Lower lobe of right lung (tissue), 2 donors: ENCODE results near the gene LRRC25. TPM values are rescaled to one million over a fixed set of nuclear protein-coding genes. Genes with fewer than 3 reads are reported as not detected.
A peak's percentile ranks its signal among the peaks of the same experiment; 100 is the strongest.
"Not testable (repeated sequence)": the region's sequence is repeated elsewhere in the genome, so short reads cannot be mapped to it uniquely, and the experiment has no call there.

Source experiments
- ATAC-seq, 2 donors: fragments of 200-7000 bp; cut with Tn5 transposase; one replicate each; pipeline ENCODE4 v1.9.1; 2020 to 2022; ENCODE audit warnings: mild to moderate bottlenecking in 2 of 2, moderate library complexity in 2 of 2
- DNase-seq: peaks from one replicate; pipeline ENCODE4 v3.0.0-alpha.2; 2020
- H3K27ac ChIP-seq: fragments of 200-600 bp; one replicate; pipeline ENCODE4 v1.8.0; 2022
- H3K27me3 ChIP-seq: fragments of 200-600 bp; one replicate; pipeline ENCODE4 v1.8.0; 2022; ENCODE audit warnings: low read depth
- H3K36me3 ChIP-seq: fragments of 200-600 bp; one replicate; pipeline ENCODE4 v1.8.0; 2022; ENCODE audit warnings: mild to moderate bottlenecking
- H3K4me1 ChIP-seq: fragments of 200-600 bp; one replicate; pipeline ENCODE4 v1.8.0; 2022
- H3K4me3 ChIP-seq: fragments of 200-600 bp; one replicate; pipeline ENCODE4 v1.8.0; 2022; ENCODE audit warnings: mild to moderate bottlenecking
- H3K9me3 ChIP-seq: fragments of 200-600 bp; one replicate; pipeline ENCODE4 v1.8.0; 2022
- intact Hi-C: fragments of 100-400 bp; cut with DNase I; formaldehyde crosslinking; loops from one replicate; pipeline ENCODE4 v1.11.0; 2022
- total RNA-seq: library from RNA; stranded (reverse); fragmentation: NEBNext Ultra II Directional; extraction: Animal tissue kit (Norgen Biotek cat#: 25700); gene quantifications from one replicate; pipeline ENCODE4 v1.2.1, GENCODE V29; 2021
- TF ChIP-seq, protein P1 (sequence below): fragments of 200-600 bp; IDR thresholded peaks from one replicate; pipeline ENCODE4 v1.8.0; 2022; ENCODE audit warnings: antibody characterized with exemption, mild to moderate bottlenecking
- donor health status: DM: no; HTN: yes; CAD: no; lungs with severe emphysema.

Gene LRRC25
- total RNA-seq, 1 donor from 2014 or later = 35.4 TPM

DNA sequence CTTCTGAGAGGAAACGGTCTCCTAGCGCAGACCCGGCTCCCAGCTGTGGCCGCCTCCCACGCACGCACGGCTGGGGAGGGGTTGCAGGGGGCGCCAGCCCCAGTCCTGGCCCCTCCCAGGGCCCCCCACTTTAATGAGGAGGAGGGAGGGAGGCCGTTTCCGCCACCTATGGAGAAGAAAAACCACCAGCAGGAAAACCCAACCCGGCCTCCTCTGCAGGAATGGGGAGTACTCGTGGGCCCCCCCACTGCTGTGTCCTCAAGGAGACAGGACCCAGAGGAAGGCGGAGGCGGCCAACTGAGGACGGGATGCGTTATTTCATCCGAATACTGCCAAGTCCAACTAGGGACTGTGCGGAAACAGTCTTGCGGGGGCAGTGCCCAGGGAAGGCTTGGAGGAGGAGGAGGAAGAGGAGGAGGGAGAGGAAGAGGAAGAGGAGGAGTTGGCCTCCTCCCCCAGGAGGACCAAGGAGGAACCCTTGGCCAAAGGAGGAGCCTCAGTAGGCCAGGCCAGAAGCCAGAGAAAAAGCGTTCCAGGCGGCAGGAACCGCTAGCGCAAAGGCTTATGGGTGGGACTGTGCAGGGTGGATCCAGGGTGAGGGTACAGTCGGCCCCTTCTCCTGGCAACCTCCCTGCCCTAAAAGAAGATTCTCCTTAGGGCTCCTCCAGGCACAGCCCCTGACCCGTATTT lies 17.9 kb upstream of the LRRC25 start:
- Histone ChIP-seq H3K27me3 (no peaks in the 10 kb centered on the region), H3K27ac (peak overlapping the region; percentile 97), H3K4me3 (peak overlapping the region; percentile 80), H3K36me3 (no peaks in the 10 kb centered on the region), H3K4me1 (peaks cover 55% of the 10 kb centered on the region), H3K9me3 (no peaks in the 10 kb centered on the region)
- ATAC-seq (peak; percentile 1 to 6), DNase-seq (peak; percentile 79)
- intact Hi-C loops = no loop called here
- TF ChIP-seq, protein P1, sequence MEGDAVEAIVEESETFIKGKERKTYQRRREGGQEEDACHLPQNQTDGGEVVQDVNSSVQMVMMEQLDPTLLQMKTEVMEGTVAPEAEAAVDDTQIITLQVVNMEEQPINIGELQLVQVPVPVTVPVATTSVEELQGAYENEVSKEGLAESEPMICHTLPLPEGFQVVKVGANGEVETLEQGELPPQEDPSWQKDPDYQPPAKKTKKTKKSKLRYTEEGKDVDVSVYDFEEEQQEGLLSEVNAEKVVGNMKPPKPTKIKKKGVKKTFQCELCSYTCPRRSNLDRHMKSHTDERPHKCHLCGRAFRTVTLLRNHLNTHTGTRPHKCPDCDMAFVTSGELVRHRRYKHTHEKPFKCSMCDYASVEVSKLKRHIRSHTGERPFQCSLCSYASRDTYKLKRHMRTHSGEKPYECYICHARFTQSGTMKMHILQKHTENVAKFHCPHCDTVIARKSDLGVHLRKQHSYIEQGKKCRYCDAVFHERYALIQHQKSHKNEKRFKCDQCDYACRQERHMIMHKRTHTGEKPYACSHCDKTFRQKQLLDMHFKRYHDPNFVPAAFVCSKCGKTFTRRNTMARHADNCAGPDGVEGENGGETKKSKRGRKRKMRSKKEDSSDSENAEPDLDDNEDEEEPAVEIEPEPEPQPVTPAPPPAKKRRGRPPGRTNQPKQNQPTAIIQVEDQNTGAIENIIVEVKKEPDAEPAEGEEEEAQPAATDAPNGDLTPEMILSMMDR = no peak

DNA sequence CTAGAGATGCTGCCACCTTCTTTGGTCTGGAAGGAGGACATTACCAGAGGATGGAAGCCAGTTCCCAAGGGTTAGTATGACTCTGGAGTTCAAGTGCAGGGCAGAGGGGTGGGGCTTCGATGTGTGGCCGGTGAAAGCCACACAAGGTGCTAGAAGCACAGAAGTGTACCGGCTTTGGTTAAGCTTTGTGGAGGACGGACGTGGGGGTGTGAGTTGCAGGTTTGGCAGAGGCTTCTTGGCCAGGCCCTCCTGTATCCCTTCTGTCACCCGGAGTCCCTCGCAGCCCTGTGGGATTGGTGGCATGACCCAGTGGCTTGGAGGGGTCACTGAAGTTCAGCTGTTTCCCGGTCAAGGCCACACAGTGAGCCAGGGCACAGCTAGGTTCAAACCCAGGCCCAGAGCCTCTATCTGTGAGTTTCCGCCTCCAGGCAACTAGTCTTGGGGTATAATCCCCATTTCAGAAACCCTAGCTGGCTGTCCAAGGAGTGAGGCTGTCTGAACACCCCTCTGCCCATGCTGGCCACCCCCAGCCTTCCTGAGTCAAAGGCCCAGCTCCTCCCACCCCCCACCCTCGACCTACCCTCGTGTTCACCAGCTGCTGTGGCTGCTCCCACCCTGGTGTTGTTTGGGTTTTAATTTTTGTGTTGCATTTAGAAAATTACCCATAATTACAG lies 17.2 kb upstream of the LRRC25 start:
- no peaks in the 10 kb centered on the region for H3K36me3 ChIP-seq
- no peaks in the 10 kb centered on the region for H3K27me3 ChIP-seq
- H3K4me3 ChIP-seq = peak overlapping the region; percentile 80
- H3K4me1 ChIP-seq = peaks cover 51% of the 10 kb centered on the region
- TF ChIP-seq, protein P1 = no peak
- ATAC-seq (no peak), DNase-seq (peak; percentile 51)
- intact Hi-C loops = no loop called here
- H3K27ac ChIP-seq = peak overlapping the region; percentile 97
- no peaks in the 10 kb centered on the region for H3K9me3 ChIP-seq

DNA sequence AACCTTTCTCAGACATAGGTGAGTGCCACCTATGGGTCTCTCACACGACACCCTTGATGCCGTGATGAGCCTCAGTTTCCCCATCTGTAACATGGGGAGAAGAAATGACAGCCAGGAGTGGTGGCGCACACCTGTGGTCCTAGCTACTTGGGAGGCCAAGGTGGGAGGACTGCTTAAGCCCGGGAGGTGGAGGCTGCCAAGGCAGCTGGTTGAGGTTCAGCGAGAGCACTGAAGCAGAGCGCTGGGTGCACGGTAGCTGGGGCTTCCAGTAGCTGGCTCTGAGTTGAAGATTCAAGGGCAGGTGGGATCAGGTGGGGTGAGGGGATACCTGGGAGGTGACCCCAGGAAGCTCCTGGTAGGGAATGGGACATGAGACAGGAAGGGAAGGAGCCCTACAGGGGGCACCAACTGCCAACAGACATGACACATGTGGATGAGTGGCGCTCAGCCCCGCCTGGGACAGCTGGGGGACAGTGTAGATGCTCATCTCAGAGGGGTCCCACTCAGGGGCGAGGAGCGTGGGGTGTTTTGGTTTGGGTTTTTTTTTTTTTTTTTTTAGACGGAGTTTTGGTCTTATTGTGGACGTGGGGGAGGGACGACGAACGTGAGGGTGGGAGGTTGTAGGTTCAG lies 15.3 kb upstream of the LRRC25 start:
- DNase-seq (peak; percentile 35), ATAC-seq (no peak)
- Histone ChIP-seq H3K4me1 (peaks cover 38% of the 10 kb centered on the region), H3K4me3 (no peak overlapping the region), H3K27me3 (no peaks in the 10 kb centered on the region), H3K9me3 (no peaks in the 10 kb centered on the region), H3K36me3 (no peaks in the 10 kb centered on the region), H3K27ac (no peak overlapping the region)
- intact Hi-C loops = no loop called here
- TF ChIP-seq, protein P1 = no peak

DNA sequence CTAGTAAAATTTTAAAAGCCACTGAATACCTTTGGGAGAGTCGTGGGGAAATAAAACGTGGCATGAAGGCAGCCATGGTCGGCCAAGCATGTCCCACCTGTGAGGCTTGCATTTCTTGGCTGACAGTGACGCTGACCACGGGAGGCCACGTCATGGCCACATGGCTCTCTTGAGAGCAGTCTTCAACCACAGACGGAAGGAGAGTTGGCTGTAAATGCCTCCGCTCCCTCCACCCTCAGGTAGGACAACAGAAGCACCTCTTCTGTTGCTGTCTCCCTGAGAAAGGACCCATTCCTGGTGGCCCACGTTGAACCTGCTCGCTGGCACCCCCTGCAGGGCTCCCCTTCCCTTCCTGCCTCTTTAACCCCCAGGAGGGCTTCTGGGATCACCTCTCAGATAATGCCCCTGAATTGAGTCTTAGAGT lies 10.6 kb upstream of the LRRC25 start:
- no peaks in the 10 kb centered on the region for H3K4me1 ChIP-seq
- no peaks in the 10 kb centered on the region for H3K36me3 ChIP-seq
- H3K9me3 ChIP-seq = no peaks in the 10 kb centered on the region
- peak; percentile 60 to 71 for ATAC-seq
- H3K27ac ChIP-seq = no peak overlapping the region
- intact Hi-C loops = no loop called here
- DNase-seq = peak; percentile 75
- no peaks in the 10 kb centered on the region for H3K27me3 ChIP-seq
- TF ChIP-seq, protein P1 = peak; percentile 57
- no peak overlapping the region for H3K4me3 ChIP-seq

DNA sequence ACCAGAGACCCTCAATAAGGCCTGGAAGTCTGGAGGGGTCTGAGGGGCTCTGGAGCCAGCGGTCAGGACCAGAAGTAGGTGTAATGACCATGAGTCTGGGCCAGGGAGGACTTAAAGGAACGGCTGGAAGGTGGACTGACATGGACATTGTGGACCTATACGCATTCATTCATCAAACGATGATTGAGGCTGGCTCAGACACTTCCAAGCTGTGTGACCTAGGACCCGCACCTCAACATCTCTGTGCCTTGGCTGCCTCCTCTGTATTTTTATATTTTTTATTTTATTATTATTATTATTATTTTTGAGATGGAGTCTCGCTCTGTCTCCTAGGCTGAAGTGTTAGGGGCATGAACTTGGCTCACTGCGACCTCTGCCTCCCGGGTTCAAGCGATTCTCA lies 9.3 kb upstream of the LRRC25 start:
- H3K4me1 ChIP-seq = no peaks in the 10 kb centered on the region
- no peaks in the 10 kb centered on the region for H3K36me3 ChIP-seq
- no peak for DNase-seq
- no peak overlapping the region for H3K27ac ChIP-seq
- TF ChIP-seq, protein P1 = no peak
- intact Hi-C loops = no loop called here
- no peak for ATAC-seq
- no peaks in the 10 kb centered on the region for H3K27me3 ChIP-seq
- H3K9me3 ChIP-seq = no peaks in the 10 kb centered on the region
- no peak overlapping the region for H3K4me3 ChIP-seq

DNA sequence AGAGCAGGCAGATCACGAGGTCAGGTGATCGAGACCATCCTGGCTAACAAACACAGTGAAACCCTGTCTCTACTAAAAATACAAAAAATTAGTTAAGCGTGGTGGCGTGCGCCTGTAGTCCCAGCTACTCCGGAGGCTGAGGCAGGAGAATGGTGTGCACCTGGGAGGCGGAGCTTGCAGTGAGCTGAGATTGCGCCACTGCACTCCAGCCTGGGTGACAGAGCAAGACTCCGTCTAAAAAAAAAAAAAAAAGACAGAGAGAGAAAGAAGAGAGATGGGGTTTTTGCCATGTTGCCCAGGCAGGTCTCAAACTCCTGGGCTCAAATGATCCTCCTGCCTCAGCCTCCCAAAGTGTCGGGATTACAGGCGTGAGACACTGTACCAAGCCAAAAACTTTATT lies 8.3 kb upstream of the LRRC25 start:
- DNase-seq, H3K4me1 ChIP-seq, H3K4me3 ChIP-seq, H3K36me3 ChIP-seq, intact Hi-C loops, H3K9me3 ChIP-seq, ATAC-seq, H3K27me3 ChIP-seq, H3K27ac ChIP-seq: not testable (repeated sequence)

DNA sequence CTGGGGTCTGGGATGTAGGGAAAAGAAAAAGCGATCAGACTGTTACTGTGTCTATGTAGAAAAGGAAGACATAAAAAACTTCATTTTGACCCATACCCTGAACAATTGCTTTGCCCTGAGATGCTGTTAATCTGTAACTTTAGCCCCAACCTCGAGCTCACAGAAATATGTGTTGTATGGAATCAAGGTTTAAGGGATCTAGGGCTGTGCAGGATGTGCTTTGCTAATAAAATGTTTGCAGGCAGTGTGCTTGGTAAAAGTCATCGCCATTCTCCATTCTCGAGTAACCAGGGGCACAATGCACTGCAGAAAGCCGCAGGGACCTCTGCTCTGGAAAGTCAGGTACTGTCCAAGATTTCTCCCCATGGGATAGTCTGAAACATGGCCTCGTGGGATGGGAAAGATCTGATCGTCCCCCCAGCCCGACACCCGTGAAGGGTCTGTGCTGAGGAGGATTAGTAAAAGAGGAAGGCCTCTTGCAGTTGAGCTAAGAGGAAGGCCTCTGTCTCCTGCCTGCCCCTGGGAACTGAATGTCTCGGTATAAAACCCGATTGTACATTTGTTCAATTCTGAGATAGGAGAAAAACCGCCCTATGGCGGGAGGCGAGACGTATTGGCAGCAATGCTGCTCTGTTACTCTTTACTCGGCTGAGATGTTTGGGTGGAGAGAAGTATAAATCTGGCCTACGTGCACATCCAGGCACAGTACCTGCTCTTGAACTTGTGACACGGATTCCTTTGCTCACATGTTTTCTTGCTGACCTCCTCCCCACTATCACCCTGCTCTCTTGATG lies 5.2 kb upstream of the LRRC25 start:
- peak overlapping the region; percentile 3 for H3K27ac ChIP-seq

More for the DNA sequence above, 5.2 kb upstream of the LRRC25 start:
- peaks cover 11% of the 10 kb centered on the region for H3K4me1 ChIP-seq
- H3K9me3 ChIP-seq, ATAC-seq, intact Hi-C loops, H3K4me3 ChIP-seq, H3K36me3 ChIP-seq, DNase-seq, H3K27me3 ChIP-seq: not testable (repeated sequence)
